CD4-positive, alpha-beta T cell treated with Interleukin-1 beta for 1 hour (primary cell): ENCODE measurements around the gene MNX1.

Experiments used
- DNase-seq, 2 donors: peaks; one replicate each; pipeline ENCODE4 v3.0.0-alpha.2; 2020 to 2022

Gene MNX1

DNA sequence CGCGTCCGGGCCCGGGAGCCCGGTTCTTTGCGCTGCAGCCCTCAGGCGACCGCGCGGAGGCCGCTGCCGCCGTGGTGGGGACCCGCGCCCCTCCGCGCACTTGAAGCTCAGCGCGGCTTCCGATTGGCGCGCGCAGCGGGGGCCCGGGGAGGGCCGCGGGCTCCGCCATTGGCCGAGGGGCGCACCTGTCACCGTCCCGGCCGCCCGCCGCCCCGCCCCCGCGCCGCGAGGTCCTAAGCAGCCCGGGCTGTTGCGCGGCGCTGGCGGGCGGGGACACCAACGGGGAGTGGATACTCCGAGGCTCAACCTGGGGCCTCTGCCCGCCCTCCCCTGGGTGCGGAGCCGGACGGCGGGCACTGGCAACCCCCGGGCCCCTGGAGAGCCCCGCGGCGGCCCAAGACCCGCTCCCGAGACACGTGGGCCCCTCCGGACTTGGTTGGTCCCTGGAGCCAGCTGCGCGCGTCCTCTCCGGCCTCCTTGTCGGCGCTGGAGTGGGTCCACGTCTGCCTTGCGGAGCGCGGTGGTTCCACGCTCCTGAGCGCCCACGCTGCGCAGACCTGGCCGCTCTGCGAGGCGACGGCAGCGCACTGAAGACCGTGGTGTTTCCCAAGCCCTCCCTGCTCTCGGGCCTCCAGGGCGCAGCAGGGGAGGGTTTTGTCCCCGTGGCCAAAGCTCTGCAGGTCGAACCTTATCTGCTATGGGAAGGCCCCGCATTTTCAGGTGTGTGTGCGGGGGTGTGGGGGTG lies at the start of gene MNX1:
Gene MNX1 (minus strand): TSS at position 76 of the 745 bp plus-strand sequence. CDS start 313 bp downstream, outside the sequence.
- peak; percentile 39 to 54 for DNase-seq

DNA sequence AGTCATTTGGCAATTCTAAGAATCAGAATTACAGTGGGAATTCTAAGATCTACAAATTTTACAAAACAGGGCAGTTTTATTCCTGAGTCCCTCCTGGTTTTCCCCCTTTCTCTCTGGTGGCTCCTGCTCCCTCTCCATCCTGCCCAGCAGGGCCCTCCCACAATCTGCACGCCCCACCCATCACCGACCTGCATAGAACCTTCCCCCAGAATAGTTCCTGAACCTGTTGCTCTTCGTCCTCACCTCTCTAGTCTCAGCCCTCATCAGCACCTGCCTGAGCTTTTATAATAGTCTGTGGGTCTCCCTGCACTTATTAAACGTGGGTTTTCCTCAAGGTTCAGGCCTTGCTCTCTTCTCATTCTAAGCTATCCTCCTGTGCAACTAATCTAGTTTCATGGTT lies 49.1 kb upstream of the MNX1 start:
- no peak for DNase-seq

DNA sequence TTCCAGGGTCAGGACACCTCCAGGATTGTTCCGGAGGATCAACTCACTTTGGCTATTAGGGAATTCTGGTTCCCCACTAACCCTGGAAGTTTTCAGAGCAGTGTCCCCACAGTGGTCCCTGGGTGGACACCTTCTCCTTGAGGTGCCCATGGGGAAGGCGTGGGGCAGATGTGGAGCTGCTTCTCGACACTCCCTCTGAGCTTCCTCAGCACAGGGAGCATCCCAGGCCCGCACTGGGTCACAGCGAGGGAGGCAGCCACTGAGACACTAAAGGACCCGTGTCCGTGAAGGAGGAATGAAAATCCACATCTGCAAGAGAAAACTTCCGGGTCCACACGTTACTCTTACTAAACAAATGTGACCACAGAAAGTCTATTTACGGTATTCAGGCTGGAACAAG lies 48.2 kb upstream of the MNX1 start:
- no peak for DNase-seq

DNA sequence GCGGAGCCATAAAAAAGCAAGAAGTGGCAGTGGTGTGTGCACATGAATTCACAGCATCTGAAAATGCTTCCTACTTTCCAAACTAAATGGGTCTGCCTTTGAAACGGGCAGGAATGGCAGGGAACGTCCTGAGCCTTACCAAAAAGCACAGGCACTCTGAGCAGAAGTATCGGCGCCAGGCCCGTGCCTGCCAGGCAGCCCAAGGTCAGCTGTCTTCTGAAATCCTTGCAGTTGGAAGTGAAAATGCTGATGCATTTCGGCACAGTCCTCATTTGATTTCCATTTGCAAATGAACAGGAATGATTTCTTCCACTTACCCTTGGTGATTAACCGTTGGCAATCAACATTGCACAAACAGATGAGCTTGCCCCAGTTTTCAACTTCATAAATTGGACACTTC lies 47.6 kb upstream of the MNX1 start:
- DNase-seq = no peak

DNA sequence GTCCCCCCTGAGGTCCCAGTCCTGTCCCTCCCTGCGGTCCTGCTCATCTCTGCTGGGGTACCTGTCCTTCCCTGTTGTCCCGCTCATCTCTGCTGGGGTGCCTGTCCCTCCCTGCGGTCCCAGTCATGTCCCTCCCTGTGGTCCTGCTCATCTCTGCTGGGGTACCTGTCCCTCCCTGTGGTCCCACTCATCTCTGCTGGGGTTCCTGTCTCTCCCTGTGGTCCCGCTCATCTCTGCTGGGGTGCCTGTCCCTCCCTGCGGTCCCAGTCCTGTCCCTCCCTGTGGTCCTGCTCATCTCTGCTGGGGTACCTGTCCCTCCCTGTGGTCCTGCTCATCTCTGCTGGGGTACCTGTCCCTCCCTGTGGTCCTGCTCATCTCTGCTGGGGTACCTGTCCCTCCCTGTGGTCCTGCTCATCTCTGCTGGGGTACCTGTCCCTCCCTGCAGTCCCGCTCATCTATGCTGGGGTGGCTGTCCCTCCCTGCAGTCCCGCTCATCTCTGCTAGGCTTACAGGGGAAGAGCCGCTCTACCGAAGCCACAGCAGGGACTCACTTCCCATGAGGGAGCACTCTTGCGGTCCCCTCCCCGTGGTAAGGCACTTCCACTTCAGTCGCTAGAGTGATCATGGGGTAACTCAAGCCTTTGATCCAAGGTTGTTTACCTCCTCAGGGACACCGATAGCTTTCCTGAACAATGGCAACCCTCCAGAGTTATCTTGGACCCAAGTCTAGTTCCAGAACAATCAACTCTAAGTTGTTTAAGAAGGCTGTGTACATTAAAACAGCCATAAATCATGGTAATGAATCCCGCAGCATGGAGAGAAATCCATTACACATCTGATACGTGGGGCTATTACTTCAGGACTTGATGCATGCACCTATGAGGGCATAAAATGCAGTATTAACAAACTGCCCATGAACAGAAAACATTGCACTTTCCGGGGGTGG lies 46.8 kb upstream of the MNX1 start:
- DNase-seq = no peak

DNA sequence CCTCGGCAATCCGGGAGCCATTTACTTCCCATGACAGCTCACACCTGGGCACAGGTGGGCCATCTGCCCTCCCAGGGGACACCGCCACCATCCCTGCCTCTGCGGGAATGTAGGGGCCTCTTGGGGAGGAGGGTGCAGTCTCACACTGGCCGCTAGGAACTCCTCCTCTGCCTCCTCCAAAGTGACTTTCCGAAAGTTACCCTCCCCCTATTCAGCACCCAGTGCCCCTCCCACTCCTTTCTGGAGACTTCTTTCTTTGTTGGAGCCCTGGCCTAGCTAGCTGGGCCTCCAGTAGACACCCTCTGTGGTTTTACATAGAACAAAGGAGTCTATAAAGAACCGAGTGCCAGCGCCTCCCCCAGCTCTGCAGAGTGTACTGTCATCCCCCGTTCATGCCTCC lies 45.8 kb upstream of the MNX1 start:
- DNase-seq = no peak

DNA sequence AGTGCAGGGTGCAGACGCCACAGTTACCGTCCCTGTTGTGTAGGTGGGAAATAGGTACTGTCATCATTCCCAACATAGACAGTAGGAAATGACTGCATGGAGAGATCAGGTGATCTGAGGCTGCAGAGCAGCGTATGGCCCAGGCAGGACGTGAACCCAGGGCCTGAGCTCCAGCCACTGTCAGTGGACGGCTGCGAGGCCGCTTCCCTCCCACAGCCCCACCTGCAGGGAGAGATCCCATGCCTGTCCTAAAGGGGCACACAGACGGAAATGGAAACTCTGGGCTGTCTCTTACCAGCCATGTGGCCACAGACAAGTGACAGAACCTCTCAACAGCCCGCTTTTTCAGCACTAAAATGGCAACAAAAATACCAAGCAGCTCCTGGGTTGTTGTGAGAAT lies 44.5 kb upstream of the MNX1 start:
- DNase-seq = no peak

DNA sequence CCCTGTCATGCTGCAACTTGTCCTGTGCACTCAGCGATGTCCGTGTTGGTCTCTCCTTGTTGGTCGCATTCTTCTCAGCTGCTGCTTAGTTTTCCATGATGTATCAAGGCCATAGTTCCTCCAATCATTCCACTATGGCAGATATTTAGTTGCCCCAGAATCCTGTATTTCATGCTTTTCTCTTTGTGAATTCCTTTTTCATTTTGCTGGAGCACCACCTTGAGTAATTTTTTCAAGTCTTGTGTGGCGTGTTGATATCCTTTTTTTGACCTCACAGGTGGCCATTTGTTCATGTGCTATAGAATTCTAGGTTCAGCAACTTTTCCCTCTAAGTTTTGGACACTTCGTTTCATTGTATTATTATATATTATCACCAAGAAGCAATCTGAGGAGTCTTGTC lies 42.7 kb upstream of the MNX1 start:
- no peak for DNase-seq

DNA sequence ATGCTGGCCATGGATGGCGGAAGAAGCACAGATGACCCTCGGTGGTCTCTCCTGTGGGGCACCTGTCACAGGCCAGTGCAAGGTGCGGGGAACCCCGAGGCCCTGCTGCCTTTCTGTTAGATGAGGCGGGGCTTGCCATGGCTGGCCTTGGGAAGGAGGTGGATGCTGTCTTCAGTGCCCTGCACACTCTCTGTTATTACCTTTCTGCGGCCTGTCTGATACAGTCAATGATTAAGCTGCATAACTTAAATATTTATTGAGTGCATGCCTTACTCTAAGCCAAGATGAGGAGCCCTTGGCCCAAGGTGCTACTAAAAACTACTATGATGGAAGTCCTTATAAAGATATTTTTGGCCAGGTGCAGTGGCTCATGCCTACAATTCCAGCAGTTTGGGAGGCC lies 36.7 kb upstream of the MNX1 start:
- DNase-seq = no peak

DNA sequence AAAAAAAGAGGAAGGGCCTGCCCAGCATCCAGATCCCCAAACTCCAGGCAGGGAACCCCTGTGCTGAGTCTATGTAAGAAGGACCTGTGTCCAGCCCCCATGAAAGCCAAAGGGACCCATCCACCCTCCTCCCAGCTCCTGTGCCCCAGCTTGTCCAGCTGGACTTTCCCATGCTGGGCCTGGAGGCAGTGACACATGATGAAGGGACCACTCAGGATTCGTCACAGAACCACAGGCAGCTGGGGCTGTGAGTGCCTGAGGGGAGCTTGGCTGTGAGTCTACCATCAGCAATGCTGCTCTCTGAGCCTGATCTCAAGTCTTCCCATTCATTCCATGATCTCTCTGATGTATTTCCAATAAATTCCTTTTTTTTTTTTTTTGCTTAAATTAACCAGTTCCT lies 36.2 kb upstream of the MNX1 start:
- DNase-seq = no peak

DNA sequence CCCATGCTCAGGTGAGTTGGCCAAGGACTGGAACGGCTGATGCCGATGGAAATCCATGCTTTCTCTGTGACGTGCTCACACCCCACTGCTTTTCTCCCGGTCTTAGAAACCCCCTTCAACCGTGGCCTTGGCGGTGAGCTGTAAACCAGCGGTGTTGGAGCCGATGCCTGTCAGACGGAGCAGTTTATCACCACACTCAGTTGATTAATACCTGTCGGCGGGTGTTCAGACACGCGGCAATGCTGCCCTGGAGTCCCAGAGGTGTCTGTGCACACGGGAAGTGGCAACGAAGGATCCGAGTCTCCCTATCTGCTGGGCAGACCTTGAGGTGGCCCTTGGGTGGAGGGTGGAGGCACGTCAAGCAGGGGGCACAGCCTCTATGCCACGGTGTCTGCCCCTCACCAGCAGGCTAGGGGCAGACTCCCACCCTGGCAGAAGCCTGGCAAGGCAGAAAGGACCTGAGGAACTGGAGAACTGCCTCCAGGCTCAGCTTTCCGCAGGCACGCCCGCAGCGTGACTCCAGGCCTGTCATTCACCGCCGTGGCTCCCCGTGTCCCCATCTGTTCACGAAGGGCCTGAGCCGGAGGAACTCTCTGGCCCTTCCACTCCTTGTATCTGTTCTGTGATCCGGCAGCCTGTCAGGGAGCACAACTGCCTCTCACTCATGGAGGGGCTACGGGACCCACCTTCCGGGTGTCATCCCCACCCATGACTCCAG lies 34.6 kb upstream of the MNX1 start:
- DNase-seq = no peak

DNA sequence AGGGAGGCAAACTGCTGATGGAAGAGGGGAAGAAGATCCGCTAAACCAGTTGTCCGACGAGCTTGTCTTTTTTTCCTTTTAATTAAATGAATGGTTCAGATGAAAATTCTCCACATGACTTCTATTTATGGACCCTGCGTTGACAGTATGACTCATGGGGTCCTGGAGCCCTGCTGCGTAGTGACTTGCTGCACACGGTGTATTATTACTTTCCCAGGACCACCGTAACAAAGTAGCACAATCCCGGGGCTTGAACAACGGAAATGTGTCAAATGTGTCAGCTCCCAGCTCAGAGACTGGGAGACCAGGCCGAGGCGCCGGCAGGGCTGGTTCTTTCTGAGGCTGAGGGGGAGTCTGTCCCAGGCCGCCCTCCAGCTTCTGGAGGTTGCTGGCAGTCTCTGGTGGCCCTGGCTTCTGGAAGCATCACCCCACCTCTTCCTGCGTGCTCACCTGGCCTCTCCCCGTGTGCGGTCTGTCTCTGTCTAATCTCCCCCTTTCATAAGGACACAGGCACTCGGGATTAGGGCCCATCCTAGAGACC lies 33.8 kb upstream of the MNX1 start:
- DNase-seq = no peak

DNA sequence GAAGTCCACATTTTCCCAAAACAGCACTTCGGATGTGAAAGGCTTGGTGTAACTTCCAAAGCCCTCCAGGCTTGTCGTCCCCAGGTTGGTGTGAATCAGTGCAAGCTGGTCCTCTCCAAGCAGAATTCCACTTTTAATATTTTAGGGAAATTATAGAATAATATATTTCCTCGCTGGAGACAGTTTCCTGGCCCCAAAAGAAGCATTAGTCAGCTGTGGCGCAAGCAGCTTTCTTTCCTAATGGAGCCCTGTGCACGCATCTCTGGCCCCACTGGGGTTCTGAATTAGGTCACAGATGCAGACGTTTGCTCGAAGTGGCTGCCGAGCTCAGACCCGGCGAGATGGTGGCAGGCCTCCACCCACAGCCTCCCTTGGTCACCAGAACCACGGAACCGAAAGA lies 33.3 kb upstream of the MNX1 start:
- no peak for DNase-seq

DNA sequence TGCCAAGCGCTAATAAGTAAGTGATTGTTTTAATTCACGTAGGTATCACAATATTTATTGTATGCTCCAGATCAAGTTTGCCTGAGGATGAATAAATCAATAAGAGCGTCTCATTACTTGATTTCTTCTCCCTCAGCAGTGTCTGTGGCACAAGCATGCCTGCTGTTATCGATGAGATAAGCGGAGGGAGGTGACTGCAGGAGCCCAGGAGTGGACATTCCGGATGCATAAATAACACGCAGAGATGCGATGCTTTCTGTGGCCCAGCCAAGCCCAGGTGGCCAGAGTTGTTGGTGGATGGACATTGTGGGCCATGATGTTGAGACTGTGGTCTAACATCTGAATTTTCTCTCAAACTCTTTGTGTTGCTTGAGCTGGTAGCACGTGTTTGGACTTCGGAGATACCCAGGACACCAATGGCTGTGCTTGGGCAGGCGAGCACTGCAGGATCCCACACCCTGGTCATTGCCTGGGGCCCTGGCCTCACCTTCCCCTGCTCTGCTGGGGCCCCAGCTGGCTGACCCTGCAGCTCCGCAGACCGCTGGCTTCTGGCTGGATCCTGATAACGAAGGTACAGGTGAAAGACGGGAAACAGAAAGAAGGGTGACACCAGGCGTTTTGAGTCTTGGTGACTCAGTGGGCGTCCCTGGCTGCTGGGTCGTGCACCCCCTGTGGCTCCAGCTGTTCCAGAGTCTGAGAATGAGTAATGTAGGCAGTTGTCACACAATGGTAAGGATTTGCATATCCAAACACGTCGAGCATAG lies 31.2 kb upstream of the MNX1 start:
- no peak for DNase-seq

DNA sequence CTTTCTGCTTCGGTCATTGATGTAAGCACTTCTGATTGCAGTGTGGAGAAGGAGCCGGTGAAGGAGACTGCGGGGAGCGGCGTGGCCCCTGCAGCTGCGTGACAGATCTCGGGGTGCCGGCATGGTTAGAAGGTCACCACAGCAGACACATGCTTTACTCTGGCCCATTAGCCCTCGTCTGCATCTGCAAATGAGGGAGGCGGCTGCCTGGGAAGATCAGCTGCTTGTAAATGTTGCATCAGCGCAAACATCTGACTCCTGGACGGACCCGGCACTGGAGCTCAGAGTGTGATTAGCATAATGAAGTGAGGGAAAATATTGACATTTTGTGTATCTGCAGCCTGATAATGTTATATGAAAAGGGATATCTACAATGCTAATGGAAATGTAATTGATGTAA lies 30.5 kb upstream of the MNX1 start:
- no peak for DNase-seq

DNA sequence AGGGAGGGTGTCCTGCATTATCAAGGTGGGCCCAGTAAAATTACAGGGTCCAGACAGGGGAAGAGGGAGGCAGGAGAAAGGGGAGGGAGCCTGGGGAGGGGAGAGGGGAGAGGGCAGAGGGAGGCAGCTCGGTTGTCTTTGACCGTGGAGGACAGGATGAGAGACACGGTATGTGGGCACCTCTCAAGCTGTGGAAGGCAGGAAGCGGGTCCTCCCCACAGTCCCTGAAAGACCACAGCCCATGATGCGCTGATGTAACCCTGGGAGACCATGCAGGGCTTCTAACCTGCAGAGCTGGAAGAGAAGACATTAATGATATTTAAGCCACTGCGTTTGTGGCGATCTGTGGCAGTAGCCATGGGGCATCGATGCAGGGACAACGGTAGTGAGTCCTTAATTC lies 27.2 kb upstream of the MNX1 start:
- DNase-seq = no peak

DNA sequence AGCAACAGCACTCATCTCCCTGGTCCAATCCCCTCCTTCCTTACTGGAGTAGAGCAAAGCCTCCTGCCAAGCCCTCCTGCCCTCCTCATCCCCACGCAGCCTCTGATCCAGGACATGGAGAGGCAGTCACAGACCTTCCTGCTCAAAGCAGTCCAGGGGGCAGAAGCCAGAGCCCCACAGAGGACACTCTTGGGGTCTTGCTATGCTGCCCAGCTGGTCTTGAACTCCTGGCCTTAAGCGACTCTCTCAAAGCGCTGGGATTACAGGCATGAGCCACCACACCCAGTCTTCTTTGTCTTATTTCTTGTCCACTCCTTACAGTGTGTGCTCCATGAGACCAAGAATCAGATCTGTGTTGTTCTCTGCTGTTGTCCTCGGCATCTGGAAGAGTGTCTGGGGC lies 26.6 kb upstream of the MNX1 start:
- no peak for DNase-seq

DNA sequence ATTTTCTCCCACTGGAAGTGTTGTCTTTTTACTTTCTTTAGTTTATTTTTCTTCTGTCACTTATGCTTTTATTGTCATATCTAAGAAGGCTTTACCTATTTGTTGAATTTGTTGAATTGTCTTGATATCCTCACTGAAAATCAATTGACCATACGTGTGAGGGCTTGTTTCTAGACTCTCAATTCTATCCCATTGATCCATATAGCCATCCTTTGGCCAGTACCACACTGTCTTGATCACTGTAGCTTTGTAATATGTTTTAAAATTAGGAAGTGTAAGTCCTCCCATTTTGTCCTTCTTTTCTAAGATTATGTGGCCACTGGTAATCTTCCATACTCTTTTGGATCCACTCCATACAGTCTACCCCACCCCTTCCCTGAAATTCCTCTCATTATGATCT lies 25.5 kb upstream of the MNX1 start:
- no peak for DNase-seq

DNA sequence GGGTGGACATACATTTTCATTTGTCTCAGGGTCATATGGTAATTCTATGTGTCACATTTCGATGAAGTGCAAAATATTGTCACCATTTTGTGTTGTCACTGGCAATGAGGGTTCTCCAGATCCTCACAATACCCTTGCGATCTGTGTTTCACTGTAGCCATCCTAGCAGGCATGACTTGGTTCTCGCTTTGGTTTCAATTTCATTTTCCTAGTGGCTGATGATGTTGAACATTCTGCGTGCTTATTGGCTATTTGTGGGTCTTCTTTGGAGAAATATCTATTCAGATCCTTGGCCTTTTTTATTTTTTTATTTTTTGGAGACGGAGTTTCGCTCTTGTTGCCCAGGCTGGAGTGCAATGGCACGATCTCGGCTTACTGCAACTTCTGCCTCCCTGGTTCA lies 24.8 kb upstream of the MNX1 start:
- DNase-seq = no peak

DNA sequence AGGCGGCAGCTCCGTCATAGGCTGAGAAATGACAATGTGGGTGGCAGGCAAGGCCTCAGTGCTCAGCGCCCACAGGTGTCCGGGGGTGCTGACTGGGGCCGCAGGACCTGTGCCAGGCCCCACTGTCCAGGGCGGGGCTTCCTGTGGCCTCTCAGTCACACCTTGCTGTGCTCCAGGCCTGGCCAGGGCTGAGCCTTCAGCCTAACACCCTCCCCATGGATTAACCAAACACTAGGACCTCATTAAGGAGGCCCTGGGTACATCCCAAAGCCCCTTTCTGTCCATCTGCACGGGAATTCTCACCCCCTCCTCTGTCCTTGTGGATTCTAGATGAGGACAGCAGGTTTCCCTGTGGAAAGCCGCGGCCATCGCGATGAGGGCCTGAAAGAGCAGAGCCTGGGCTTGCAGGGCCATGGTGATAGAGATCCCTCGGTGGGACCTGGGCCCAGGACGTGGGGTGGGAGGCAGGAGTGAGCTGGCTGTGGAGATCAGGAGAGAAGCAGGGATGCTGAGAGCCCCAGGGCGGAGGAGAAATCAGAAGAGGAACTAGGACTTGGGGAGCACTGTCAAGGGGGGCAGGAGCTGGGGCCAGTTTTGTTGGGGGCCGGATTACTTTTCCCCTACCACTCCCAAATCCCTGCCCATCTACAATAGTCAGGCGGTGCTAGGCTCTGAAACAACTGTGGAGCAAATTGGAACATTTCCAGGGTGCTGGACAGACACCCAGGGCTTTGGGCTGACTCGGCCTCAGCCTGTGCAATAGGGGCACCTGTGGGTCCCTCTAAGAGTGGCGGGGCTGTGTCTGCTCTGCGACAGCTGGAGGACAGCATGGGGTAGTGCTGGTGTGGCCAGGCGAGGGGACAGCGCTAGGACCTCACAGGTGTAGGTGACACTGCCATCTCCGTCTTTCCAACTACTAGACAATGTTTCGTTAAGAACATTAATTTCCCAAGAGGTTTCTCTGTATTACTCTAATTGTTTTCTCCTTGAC lies 23.3 kb upstream of the MNX1 start:
- no peak for DNase-seq
